HCT116 (cell line): ENCODE measurements around the gene ANKMY2. TPM values are rescaled to one million over a fixed set of nuclear protein-coding genes. Genes with fewer than 3 reads are reported as not detected.

Source experiments
- ATAC-seq: fragments of 200-7000 bp; cut with Tn5 transposase; 2 replicates; pipeline ENCODE4 v1.9.1; 2020; ENCODE audit warnings: mild to moderate bottlenecking, moderate library complexity
- BruUV-seq: library from RNA; stranded (reverse); fragments of 400-500 nt; replicated peaks from 2 replicates; lab custom pipeline; 2021; lab: Mats Ljungman, UMichigan
- CTCF ChIA-PET: fragments of 300-600 bp; sonication (Branson Sonifier 250); formaldehyde crosslinking; loops from one replicate; lab custom pipeline; 2021; ENCODE audit warnings: antibody characterized with exemption; lab: Charles Lee
- POLR2A ChIA-PET: fragments of 300-600, 350-600 bp; sonication (Branson Sonifier 250); formaldehyde crosslinking; loops from one replicate; lab custom pipeline; 2021; ENCODE audit warnings: antibody characterized with exemption; lab: Charles Lee
- RAD21 ChIA-PET, 2 experiments: fragments of 300-600 bp; sonication (Branson Sonifier 250); formaldehyde crosslinking; loops; one replicate each; lab custom pipeline; 2023; ENCODE audit warnings: low total read pairs in 2 of 2; ENCODE audit not compliant: uncharacterized antibody in 2 of 2, unreplicated experiment in 2 of 2, low non-redundant PET in 1 of 2; lab: Charles Lee
- DNase-seq: peaks from one replicate; pipeline ENCODE4 v3.0.0-alpha.2; 2010; ENCODE audit warnings: low read depth, low spot score
- H2AFZ ChIP-seq: fragments of 200-600 bp; shearing (Covaris generic), sonication (generic); 2 replicates; pipeline ENCODE4 v1.6.1; 2017; ENCODE audit warnings: low read depth, mixed run types, mixed read lengths, antibody characterized with exemption, low read length; ENCODE audit not compliant: poor library complexity, severe bottlenecking
- H3K27ac ChIP-seq: 2 replicates; pipeline ENCODE4 v1.5.1; 2012; ENCODE audit warnings: low read depth, low read length
- H3K27me3 ChIP-seq: fragments of 200-600 bp; sonication (generic); 2 replicates; pipeline ENCODE4 v1.6.1; 2016; ENCODE audit warnings: mixed run types, low read length, mixed read lengths; ENCODE audit not compliant: insufficient read depth
- H3K36me3 ChIP-seq, 2 experiments: fragments of 200-500 bp in 1 of 2; fragments of 200-600 bp in 1 of 2; sonication (Bioruptor generic) in 1 of 2; sonication (generic) in 1 of 2; 2 replicates each; pipeline versions ENCODE4 v1.5.1 to v1.6.1; 2014 to 2016; ENCODE audit warnings: low read length in 2 of 2, inconsistent platforms in 1 of 2, mixed read lengths in 1 of 2, mixed run types in 1 of 2; ENCODE audit not compliant: insufficient read depth in 2 of 2, control insufficient read depth in 1 of 2
- H3K4me1 ChIP-seq, 2 experiments: fragments of 200-600 bp in 1 of 2; sonication (generic) in 1 of 2; 2 replicates each; pipeline versions ENCODE4 v1.5.1 to v1.6.1; 2012 to 2017; ENCODE audit warnings: low read length in 2 of 2, inconsistent platforms in 1 of 2, mild to moderate bottlenecking in 1 of 2, mixed read lengths in 1 of 2, mixed run types in 1 of 2, moderate library complexity in 1 of 2; ENCODE audit not compliant: insufficient read depth in 2 of 2, control insufficient read depth in 1 of 2
- H3K4me2 ChIP-seq: fragments of 200-600 bp; sonication (generic); 2 replicates; pipeline ENCODE4 v1.6.1; 2017; ENCODE audit warnings: mixed run types, low read length, mixed read lengths
- H3K4me3 ChIP-seq, 2 experiments: fragments of 200-600 bp in 1 of 2; sonication (generic) in 1 of 2; replicated peaks in 1 of 2; 2 replicates each; pipeline ENCODE4 v1.5.1; 2011 to 2016; ENCODE audit warnings: low read length in 2 of 2, control low read depth in 1 of 2, low read depth in 1 of 2, mild to moderate bottlenecking in 1 of 2, mixed read lengths in 1 of 2, mixed run types in 1 of 2
- H3K79me2 ChIP-seq: fragments of 200-600 bp; sonication (generic); 2 replicates; pipeline ENCODE4 v1.6.1; 2017; ENCODE audit warnings: mild to moderate bottlenecking, mixed run types, low read length, moderate library complexity, mixed read lengths; ENCODE audit not compliant: insufficient read depth
- H3K9ac ChIP-seq: fragments of 200-600 bp; sonication (generic); 2 replicates; pipeline ENCODE4 v1.6.1; 2016; ENCODE audit warnings: low read length, mixed read lengths
- H3K9me2 ChIP-seq: fragments of 200-600 bp; sonication (generic), shearing (Covaris generic); 2 replicates; pipeline ENCODE4 v1.6.1; 2017; ENCODE audit warnings: mixed run types, mild to moderate bottlenecking, moderate library complexity; ENCODE audit not compliant: insufficient read depth
- H3K9me3 ChIP-seq, 2 experiments: fragments of 200-500 bp in 1 of 2; fragments of 200-600 bp in 1 of 2; sonication (Bioruptor generic) in 1 of 2; sonication (generic) in 1 of 2; 2 replicates each; pipeline ENCODE4 v1.6.1; 2014 to 2017; ENCODE audit warnings: low read length in 2 of 2, mixed read lengths in 2 of 2, inconsistent platforms in 1 of 2, low read depth in 1 of 2, mild to moderate bottlenecking in 1 of 2, mixed run types in 1 of 2, moderate library complexity in 1 of 2; ENCODE audit not compliant: control insufficient read depth in 1 of 2, insufficient read depth in 1 of 2
- H4K20me1 ChIP-seq: fragments of 200-600 bp; sonication (generic), shearing (Covaris generic); 2 replicates; pipeline ENCODE4 v1.6.1; 2017; ENCODE audit warnings: mixed run types, mild to moderate bottlenecking, moderate library complexity; ENCODE audit not compliant: insufficient read depth
- ATF3 ChIP-seq: IDR thresholded peaks from 2 replicates; pipeline ENCODE4 v1.6.1; 2012
- CBX3 ChIP-seq: IDR thresholded peaks from 2 replicates; pipeline ENCODE4 v1.6.1; 2012; ENCODE audit warnings: low read depth
- CEBPB ChIP-seq: IDR thresholded peaks from 2 replicates; pipeline ENCODE4 v1.6.1; 2012; ENCODE audit warnings: low read depth
- CTCF ChIP-seq, 3 experiments: fragments of 200-600 bp in 1 of 3; sonication (generic) in 1 of 3; IDR thresholded peaks in 2 of 3; conservative IDR thresholded peaks in 1 of 3; 2 replicates each; pipeline ENCODE4 v1.5.1; 2012 to 2017; ENCODE audit warnings: low read depth in 2 of 3, low read length in 2 of 3, antibody characterized with exemption in 1 of 3, borderline replicate concordance in 1 of 3, control low read depth in 1 of 3, mild to moderate bottlenecking in 1 of 3, mixed read lengths in 1 of 3, mixed run types in 1 of 3, moderate library complexity in 1 of 3; ENCODE audit not compliant: insufficient read depth in 1 of 3
- EGR1 ChIP-seq: IDR thresholded peaks from 2 replicates; pipeline ENCODE4 v1.6.1; 2012; ENCODE audit warnings: low read depth
- JUND ChIP-seq: IDR thresholded peaks from 2 replicates; pipeline ENCODE4 v1.6.1; 2012
- POLR2A ChIP-seq: IDR thresholded peaks from 2 replicates; pipeline ENCODE4 v1.7.0; 2011; ENCODE audit warnings: borderline replicate concordance; ENCODE audit not compliant: insufficient read depth, insufficient read length; ENCODE audit errors: extremely low read depth
- POLR2AphosphoS5 ChIP-seq: IDR thresholded peaks from 2 replicates; pipeline ENCODE4 v1.6.1; 2011; ENCODE audit warnings: mild to moderate bottlenecking, low read depth, low read length, moderate library complexity
- RAD21 ChIP-seq: IDR thresholded peaks from 2 replicates; pipeline ENCODE4 v1.6.1; 2012; ENCODE audit warnings: low read depth, mild to moderate bottlenecking
- SP1 ChIP-seq: IDR thresholded peaks from 2 replicates; pipeline ENCODE4 v1.6.1; 2012; ENCODE audit warnings: low read depth
- TCF7L2 ChIP-seq: IDR thresholded peaks from 2 replicates; pipeline ENCODE4 v1.7.0; 2011; ENCODE audit warnings: borderline replicate concordance, inconsistent platforms; ENCODE audit not compliant: insufficient read depth, insufficient read length; ENCODE audit errors: extremely low read depth
- YY1 ChIP-seq: IDR thresholded peaks from 2 replicates; pipeline ENCODE4 v1.6.1; 2011; ENCODE audit warnings: low read length, low read depth, moderate library complexity, mild to moderate bottlenecking; ENCODE audit not compliant: insufficient replicate concordance; ENCODE audit errors: extremely low read depth
- ZBTB33 ChIP-seq: IDR thresholded peaks from 2 replicates; pipeline ENCODE4 v1.6.1; 2011; ENCODE audit warnings: mild to moderate bottlenecking, low read length, moderate library complexity; ENCODE audit not compliant: insufficient replicate concordance; ENCODE audit errors: extremely low read depth
- ZFX ChIP-seq: fragments of 450-650 bp; IDR thresholded peaks from 2 replicates; pipeline ENCODE4 v1.6.1; 2017
- ZNF274 ChIP-seq: fragments of 200-500 bp; sonication (Bioruptor generic); IDR thresholded peaks from 2 replicates; pipeline ENCODE4 v1.6.1; 2014; ENCODE audit warnings: mild to moderate bottlenecking, low read depth, low read length, inconsistent platforms
- intact Hi-C: fragments of 100-400 bp; cut with micrococcal nuclease; formaldehyde crosslinking; loops from 2 replicates; pipeline ENCODE4 v1.10.0; 2022
- total RNA-seq: library from RNA; stranded (reverse); gene quantifications from one replicate; pipeline ENCODE4 v1.2.1, GENCODE V29; 2021; ENCODE audit not compliant: unreplicated experiment

ANKMY2 gene
- total RNA-seq, 1 experiment from 2014 or later, result 24.9 TPM

DNA sequence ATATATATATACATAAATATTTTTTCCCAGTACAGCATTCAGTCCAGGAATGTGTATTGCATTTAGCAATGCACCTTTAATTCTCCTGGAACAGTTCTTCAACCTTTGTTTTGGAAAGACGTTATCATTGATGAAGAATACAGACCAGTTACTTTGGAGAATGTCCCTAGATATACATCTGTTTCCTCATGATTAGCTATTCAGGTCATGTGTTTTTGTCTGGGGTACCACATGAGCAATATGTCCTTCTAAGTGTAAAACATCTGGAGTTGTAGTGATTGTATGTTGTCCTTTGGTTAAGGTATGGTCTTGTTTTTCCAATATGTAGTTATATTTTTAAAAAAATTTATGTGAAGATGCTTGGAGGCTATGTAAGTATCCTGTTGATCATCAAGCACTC lies 10.6 kb upstream of the ANKMY2 start (continued):
- TF ChIP-seq ZBTB33, result no peak
- TF ChIP-seq SP1, result no peak
- TF ChIP-seq RAD21, result no peak
- no peak for TF ChIP-seq CBX3
- no peak for TF ChIP-seq ZFX
- no peak for TF ChIP-seq YY1
- no peak for TF ChIP-seq JUND
- no peak for TF ChIP-seq TCF7L2
- TF ChIP-seq ZNF274, result no peak
- TF ChIP-seq POLR2AphosphoS5, result no peak
- TF ChIP-seq EGR1, result no peak
- TF ChIP-seq CTCF (IDR thresholded peaks at IDR 0.05 in 2 of 3, conservative IDR thresholded peaks at IDR 0.05 in 1 of 3; ENCODE audit: borderline replicate concordance in 1 of 3, insufficient read depth in 1 of 3, low read depth in 2 of 3, low read length in 2 of 3), result no peak

GRCh38 chr7:16655394-16655793 lies 9.8 kb upstream of the ANKMY2 start:
- DNase-seq (no peak), ATAC-seq (no peak)
- no peak overlapping the region for H3K27ac ChIP-seq
- no peaks in the 10 kb centered on the region for H3K9me2 ChIP-seq
- no peaks in the 10 kb centered on the region for H3K9me3 ChIP-seq
- H3K36me3 ChIP-seq, result no peaks in the 10 kb centered on the region
- no peak overlapping the region for H3K9ac ChIP-seq
- no peak overlapping the region for H3K4me2 ChIP-seq
- ChIA-PET CTCF (no interaction called here), POLR2A (no interaction called here), RAD21 (no interaction called here)
- no peak overlapping the region for H3K4me3 ChIP-seq
- peaks cover 98% of the 10 kb centered on the region for H3K79me2 ChIP-seq
- no peak overlapping the region for H2AFZ ChIP-seq
- peaks cover 6% of the 10 kb centered on the region; the same call in 1 of the 2 replicates for H4K20me1 ChIP-seq
- H3K27me3 ChIP-seq, result no peaks in the 10 kb centered on the region
- no TSS peak for BruUV-seq
- H3K4me1 ChIP-seq, result peaks cover 24 to 27% of the 10 kb centered on the region in 2 experiments
- intact Hi-C loops, result no loop called here
- TF ChIP-seq EGR1 (no peak), ZFX (no peak), SP1 (no peak), RAD21 (no peak), POLR2A (no peak), CTCF (IDR thresholded peaks at IDR 0.05 in 2 of 3, conservative IDR thresholded peaks at IDR 0.05 in 1 of 3; ENCODE audit: borderline replicate concordance in 1 of 3, insufficient read depth in 1 of 3, low read depth in 2 of 3, low read length in 2 of 3) (no peak), CEBPB (no peak), ZBTB33 (no peak), ATF3 (no peak)
